HepG2 (cell line): ENCODE results near the gene TRMT1. TPM values are rescaled to one million over a fixed set of nuclear protein-coding genes. Genes with fewer than 3 reads are reported as not detected.
A peak's percentile ranks its signal among the peaks of the same experiment; 100 is the strongest.

Experiments used
- DMAP1 ChIP-seq: IDR thresholded peaks from 2 replicates; pipeline ENCODE4 v1.6.1; 2016
- GPN1 ChIP-seq: sonication (generic); formaldehyde crosslinking; IDR thresholded peaks from 2 replicates; pipeline ENCODE4 v1.5.1; 2020; ENCODE audit warnings: missing genetic modification reagents, borderline replicate concordance
- HDAC1 ChIP-seq: sonication (generic); formaldehyde crosslinking; IDR thresholded peaks from 2 replicates; pipeline ENCODE4 v1.5.1; 2020; ENCODE audit warnings: mild to moderate bottlenecking, missing genetic modification reagents
- JUN ChIP-seq: sonication (generic); formaldehyde crosslinking; IDR thresholded peaks from 2 replicates; pipeline ENCODE4 v1.4.0; 2020; ENCODE audit warnings: mild to moderate bottlenecking, missing genetic modification reagents
- KDM2A ChIP-seq: sonication (generic); formaldehyde crosslinking; IDR thresholded peaks from 2 replicates; pipeline ENCODE4 v1.4.0; 2020; ENCODE audit warnings: low read depth, missing genetic modification reagents, borderline replicate concordance
- MEF2D ChIP-seq: sonication (generic); formaldehyde crosslinking; IDR thresholded peaks from 2 replicates; pipeline ENCODE4 v1.5.1; 2020; ENCODE audit warnings: mild to moderate bottlenecking, missing genetic modification reagents
- NRL ChIP-seq: sonication (generic); formaldehyde crosslinking; IDR thresholded peaks from 2 replicates; pipeline ENCODE4 v1.5.0; 2020; ENCODE audit warnings: missing genetic modification reagents, mild to moderate bottlenecking, moderate library complexity, borderline replicate concordance
- PCBP2 ChIP-seq: fragments of 200-400 bp; formaldehyde crosslinking; optimal IDR thresholded peaks from 2 replicates; pipeline ENCODE3; 2018; ENCODE audit warnings: low read length, low read depth; ENCODE audit not compliant: poor library complexity, severe bottlenecking
- POLR2G ChIP-seq: fragments of 200-400 bp; formaldehyde crosslinking; IDR thresholded peaks from 2 replicates; pipeline ENCODE4 v1.6.1; 2018; ENCODE audit warnings: mild to moderate bottlenecking, low read depth, low read length, moderate library complexity
- SCMH1 ChIP-seq: sonication (generic); formaldehyde crosslinking; IDR thresholded peaks from 2 replicates; pipeline ENCODE4 v1.9.0; 2021; ENCODE audit warnings: missing genetic modification reagents, mild to moderate bottlenecking, borderline replicate concordance
- SUZ12 ChIP-seq: fragments of 150-350 bp; IDR thresholded peaks from 2 replicates; pipeline ENCODE4 v1.6.1; 2014; ENCODE audit warnings: low read depth, low read length
- TEAD2 ChIP-seq: sonication (generic); formaldehyde crosslinking; IDR thresholded peaks from 2 replicates; pipeline ENCODE4 v1.9.0; 2021; ENCODE audit warnings: missing genetic modification reagents
- TEAD3 ChIP-seq: optimal IDR thresholded peaks from 2 replicates; pipeline ENCODE3; 2016; ENCODE audit warnings: borderline replicate concordance
- TFDP2 ChIP-seq: sonication (generic); formaldehyde crosslinking; IDR thresholded peaks from 2 replicates; pipeline ENCODE4 v1.4.0; 2020; ENCODE audit warnings: missing genetic modification reagents
- ZBTB3 ChIP-seq: sonication (generic); formaldehyde crosslinking; IDR thresholded peaks from 2 replicates; pipeline ENCODE4 v1.4.0; 2020; ENCODE audit warnings: low read depth, mild to moderate bottlenecking, moderate library complexity, missing genetic modification reagents, borderline replicate concordance
- ZGPAT ChIP-seq: IDR thresholded peaks from 2 replicates; pipeline ENCODE4 v1.6.1; 2016; ENCODE audit warnings: mild to moderate bottlenecking
- ZNF20 ChIP-seq: sonication (generic); formaldehyde crosslinking; IDR thresholded peaks from 2 replicates; pipeline ENCODE4 v1.4.0; 2020; ENCODE audit warnings: mild to moderate bottlenecking, moderate library complexity, missing genetic modification reagents
- ZNF205 ChIP-seq: IDR thresholded peaks from 2 replicates; pipeline ENCODE4 v1.6.1; 2018; ENCODE audit warnings: missing biosample characterization, missing genetic modification reagents
- ZNF33B ChIP-seq: sonication (generic); formaldehyde crosslinking; IDR thresholded peaks from 2 replicates; pipeline ENCODE4 v1.5.1; 2020; ENCODE audit warnings: mild to moderate bottlenecking, missing genetic modification reagents
- ZNF34 ChIP-seq: sonication (generic); formaldehyde crosslinking; IDR thresholded peaks from 2 replicates; pipeline ENCODE4 v1.4.0; 2020; ENCODE audit warnings: mild to moderate bottlenecking, missing genetic modification reagents, borderline replicate concordance
- ZNF773 ChIP-seq: sonication (generic); formaldehyde crosslinking; IDR thresholded peaks from 2 replicates; pipeline ENCODE4 v1.4.0; 2020; ENCODE audit warnings: missing genetic modification reagents, borderline replicate concordance
- ZNF839 ChIP-seq: sonication (generic); formaldehyde crosslinking; IDR thresholded peaks from 2 replicates; pipeline ENCODE4 v1.4.0; 2020; ENCODE audit warnings: missing genetic modification reagents, mild to moderate bottlenecking, borderline replicate concordance
- polyA plus RNA-seq, 8 experiments: library from polyadenylated mRNA; depleted of rRNA in 3 of 8; stranded (reverse) in 7 of 8; unstranded in 1 of 8; fragments of >200 nt; fragmentation: Illumina TruSeq in 4 of 8; extraction: Trizol in 4 of 8; gene quantifications; 2 replicates each; pipeline versions ENCODE4 v1.2.1 to v1.2.3, GENCODE V29; 2011 to 2016; ENCODE audit warnings: low read depth in 4 of 8, missing spikeins in 1 of 8, mixed read lengths in 1 of 8; ENCODE audit not compliant: insufficient read depth in 1 of 8
- total RNA-seq, 5 experiments: library from RNA; depleted of rRNA; stranded (reverse); fragments of >200 nt; fragmentation: Illumina TruSeq; extraction: Trizol; gene quantifications; 2 replicates each; pipeline ENCODE4 v1.2.3, GENCODE V29; 2016; ENCODE audit warnings: low read depth in 1 of 5
- TF ChIP-seq, protein P1 (sequence below): IDR thresholded peaks from 2 replicates; pipeline ENCODE4 v1.6.1; 2018; ENCODE audit warnings: missing genetic modification reagents
- TF ChIP-seq, protein P2 (sequence below): sonication (generic); formaldehyde crosslinking; IDR thresholded peaks from 2 replicates; pipeline ENCODE4 v1.4.0; 2020; ENCODE audit warnings: missing genetic modification reagents
- TF ChIP-seq, protein P3 (sequence below): sonication (generic); formaldehyde crosslinking; IDR thresholded peaks from 2 replicates; pipeline ENCODE4 v1.5.0; 2020; ENCODE audit warnings: mild to moderate bottlenecking, missing genetic modification reagents, moderate library complexity

The TRMT1 gene
- total and polyA plus RNA-seq, 2 of the 13 experiments (the other 11 are each of a cell fraction or from before 2014, with no cell fraction given), result 35.5 to 44.1 TPM

GRCh38 chr19:13055213-13056051, 61.1 kb downstream of the TRMT1 start (continued):
- TF ChIP-seq SUZ12 (no peak), ZNF34 (no peak), ZBTB3 (CRISPR knock-in tag) (no peak), JUN (0 out of 2 replicates have a peak, but pooled peaks have one; percentile 25), ZNF839 (CRISPR knock-in tag) (0 out of 2 replicates have a peak, but pooled peaks have one; percentile 34), SCMH1 (CRISPR knock-in tag) (no peak), ZNF773 (CRISPR knock-in tag) (no peak), ZGPAT (0 out of 2 replicates have a peak, but pooled peaks have one; percentile 17), HDAC1 (peak; percentile 18; the same call in 1 of the 2 replicates), ZNF205 (no peak), ZNF33B (CRISPR knock-in tag) (no peak), KDM2A (no peak; the same call in 1 of the 2 replicates), MEF2D (CRISPR knock-in tag) (no peak), DMAP1 (CRISPR knock-in tag) (no peak), ZNF20 (no peak), PCBP2 (no peak), TEAD2 (CRISPR knock-in tag) (no peak), GPN1 (CRISPR knock-in tag) (no peak), TFDP2 (peak; percentile 39; the same call in 1 of the 2 replicates), POLR2G (no peak), NRL (CRISPR knock-in tag) (no peak), TEAD3 (CRISPR knock-in tag) (peak; percentile 78)
- TF ChIP-seq, protein P1, sequence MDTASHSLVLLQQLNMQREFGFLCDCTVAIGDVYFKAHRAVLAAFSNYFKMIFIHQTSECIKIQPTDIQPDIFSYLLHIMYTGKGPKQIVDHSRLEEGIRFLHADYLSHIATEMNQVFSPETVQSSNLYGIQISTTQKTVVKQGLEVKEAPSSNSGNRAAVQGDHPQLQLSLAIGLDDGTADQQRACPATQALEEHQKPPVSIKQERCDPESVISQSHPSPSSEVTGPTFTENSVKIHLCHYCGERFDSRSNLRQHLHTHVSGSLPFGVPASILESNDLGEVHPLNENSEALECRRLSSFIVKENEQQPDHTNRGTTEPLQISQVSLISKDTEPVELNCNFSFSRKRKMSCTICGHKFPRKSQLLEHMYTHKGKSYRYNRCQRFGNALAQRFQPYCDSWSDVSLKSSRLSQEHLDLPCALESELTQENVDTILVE, result no peak
- TF ChIP-seq, protein P2, sequence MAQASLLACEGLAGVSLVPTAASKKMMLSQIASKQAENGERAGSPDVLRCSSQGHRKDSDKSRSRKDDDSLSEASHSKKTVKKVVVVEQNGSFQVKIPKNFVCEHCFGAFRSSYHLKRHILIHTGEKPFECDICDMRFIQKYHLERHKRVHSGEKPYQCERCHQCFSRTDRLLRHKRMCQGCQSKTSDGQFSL (CRISPR knock-in tag), result peak; percentile 37; the same call in 1 of the 2 replicates
- TF ChIP-seq, protein P3, sequence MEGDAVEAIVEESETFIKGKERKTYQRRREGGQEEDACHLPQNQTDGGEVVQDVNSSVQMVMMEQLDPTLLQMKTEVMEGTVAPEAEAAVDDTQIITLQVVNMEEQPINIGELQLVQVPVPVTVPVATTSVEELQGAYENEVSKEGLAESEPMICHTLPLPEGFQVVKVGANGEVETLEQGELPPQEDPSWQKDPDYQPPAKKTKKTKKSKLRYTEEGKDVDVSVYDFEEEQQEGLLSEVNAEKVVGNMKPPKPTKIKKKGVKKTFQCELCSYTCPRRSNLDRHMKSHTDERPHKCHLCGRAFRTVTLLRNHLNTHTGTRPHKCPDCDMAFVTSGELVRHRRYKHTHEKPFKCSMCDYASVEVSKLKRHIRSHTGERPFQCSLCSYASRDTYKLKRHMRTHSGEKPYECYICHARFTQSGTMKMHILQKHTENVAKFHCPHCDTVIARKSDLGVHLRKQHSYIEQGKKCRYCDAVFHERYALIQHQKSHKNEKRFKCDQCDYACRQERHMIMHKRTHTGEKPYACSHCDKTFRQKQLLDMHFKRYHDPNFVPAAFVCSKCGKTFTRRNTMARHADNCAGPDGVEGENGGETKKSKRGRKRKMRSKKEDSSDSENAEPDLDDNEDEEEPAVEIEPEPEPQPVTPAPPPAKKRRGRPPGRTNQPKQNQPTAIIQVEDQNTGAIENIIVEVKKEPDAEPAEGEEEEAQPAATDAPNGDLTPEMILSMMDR (CRISPR knock-in tag), result peak; percentile 44
